Endothelial cell of umbilical vein (primary cell): ENCODE measurements around the gene CCDC183. TPM values are rescaled to one million over a fixed set of nuclear protein-coding genes. Genes with fewer than 3 reads are reported as not detected.

ENCODE experiments used
- BruUV-seq: library from RNA; stranded (reverse); fragments of 400-500 nt; replicated peaks from 2 replicates; lab custom pipeline; 2021; lab: Mats Ljungman, UMichigan
- CTCF ChIA-PET: fragments of 300-600, 350-600 bp; sonication (Branson Sonifier 250); formaldehyde crosslinking; loops from one replicate; lab custom pipeline; 2021; ENCODE audit warnings: antibody characterized with exemption, inconsistent platforms; lab: Charles Lee
- POLR2A ChIA-PET: fragments of 300-600, 350-600 bp; sonication (Branson Sonifier 250); formaldehyde crosslinking; loops from one replicate; lab custom pipeline; 2021; ENCODE audit warnings: antibody characterized with exemption, inconsistent platforms; lab: Charles Lee
- DNase-seq: peaks from one replicate; pipeline ENCODE4 v3.0.0-alpha.2; 2011; ENCODE audit warnings: low read depth, low spot score
- FAIRE-seq: peaks from 2 replicates; lab custom pipeline; 2011; peaks lifted over from hg19 to GRCh38; lab: Jason Lieb, UNC
- H2AFZ ChIP-seq: 2 replicates; pipeline ENCODE4 v1.6.0; 2012; ENCODE audit warnings: low read depth, low read length, control low read depth, inconsistent platforms
- H3K27ac ChIP-seq: 2 replicates; pipeline ENCODE4 v1.5.1; 2011; ENCODE audit warnings: low read depth, mild to moderate bottlenecking, control low read depth, low read length, moderate library complexity; ENCODE audit not compliant: insufficient read depth
- H3K27me3 ChIP-seq, 2 experiments: 2 replicates each; pipeline versions ENCODE4 v1.6.0 to v1.6.1; 2011; ENCODE audit warnings: low read length in 2 of 2, mixed read lengths in 1 of 2; ENCODE audit not compliant: control insufficient read depth in 2 of 2, insufficient read depth in 2 of 2
- H3K36me3 ChIP-seq, 2 experiments: 2 replicates in 1 of 2; 3 replicates in 1 of 2; pipeline ENCODE4 v1.5.1; 2011; ENCODE audit warnings: low read length in 2 of 2, mild to moderate bottlenecking in 1 of 2, moderate library complexity in 1 of 2; ENCODE audit not compliant: control insufficient read depth in 2 of 2, insufficient read depth in 2 of 2; ENCODE audit errors: extremely low read depth in 1 of 2
- H3K4me1 ChIP-seq: 3 replicates; pipeline ENCODE4 v1.5.1; 2011; ENCODE audit warnings: mild to moderate bottlenecking, low read length; ENCODE audit not compliant: control insufficient read depth, insufficient read depth; ENCODE audit errors: extremely low read depth
- H3K4me2 ChIP-seq: 2 replicates; pipeline ENCODE4 v1.6.1; 2011; ENCODE audit warnings: low read length, control low read depth, mixed read lengths; ENCODE audit not compliant: insufficient read depth
- H3K4me3 ChIP-seq, 3 experiments: fragments of 200-600 bp in 1 of 3; sonication (generic), shearing (Covaris generic) in 1 of 3; replicated peaks in 1 of 3; 2 replicates each; pipeline ENCODE4 v1.5.1; 2011 to 2016; ENCODE audit warnings: control low read depth in 3 of 3, low read length in 3 of 3, mild to moderate bottlenecking in 2 of 3, inconsistent platforms in 1 of 3, low read depth in 1 of 3, moderate library complexity in 1 of 3; ENCODE audit not compliant: insufficient read depth in 1 of 3
- H3K79me2 ChIP-seq: 2 replicates; pipeline ENCODE4 v1.6.0; 2012; ENCODE audit warnings: low read length, inconsistent platforms; ENCODE audit not compliant: control insufficient read depth, insufficient read depth
- H3K9ac ChIP-seq: replicated peaks from 2 replicates; pipeline ENCODE3; 2011; ENCODE audit warnings: low read length, control low read depth; ENCODE audit not compliant: insufficient read depth; ENCODE audit errors: extremely low read depth
- H3K9me1 ChIP-seq: replicated peaks from 3 replicates; pipeline ENCODE4 v1.6.0; 2011; ENCODE audit warnings: mild to moderate bottlenecking, low read length; ENCODE audit not compliant: control insufficient read depth, insufficient read depth; ENCODE audit errors: extremely low read depth
- H3K9me3 ChIP-seq: replicated peaks from 2 replicates; pipeline ENCODE4 v1.5.1; 2012; ENCODE audit warnings: low read length, inconsistent platforms; ENCODE audit not compliant: control insufficient read depth, insufficient read depth
- H4K20me1 ChIP-seq: replicated peaks from 2 replicates; pipeline ENCODE3; 2011; ENCODE audit warnings: mild to moderate bottlenecking, low read length; ENCODE audit not compliant: control insufficient read depth, insufficient read depth; ENCODE audit errors: extremely low read depth
- EZH2 ChIP-seq: IDR thresholded peaks from 2 replicates; pipeline ENCODE4 v1.6.1; 2012; ENCODE audit warnings: borderline replicate concordance, low read depth, mild to moderate bottlenecking, moderate library complexity, low read length, inconsistent platforms; ENCODE audit not compliant: severe bottlenecking
- FOS ChIP-seq: IDR thresholded peaks from 2 replicates; pipeline ENCODE4 v1.6.1; 2011; ENCODE audit warnings: mild to moderate bottlenecking, low read length, moderate library complexity, borderline replicate concordance; ENCODE audit not compliant: insufficient read depth
- GATA2 ChIP-seq: IDR thresholded peaks from 2 replicates; pipeline ENCODE4 v1.7.0; 2011; ENCODE audit warnings: low read depth, mild to moderate bottlenecking, moderate library complexity, mixed read lengths, low read length; ENCODE audit not compliant: insufficient read length, insufficient read depth
- JUN ChIP-seq: IDR thresholded peaks from 2 replicates; pipeline ENCODE4 v1.6.1; 2011; ENCODE audit warnings: borderline replicate concordance, low read depth; ENCODE audit not compliant: insufficient read length, insufficient read depth
- MAX ChIP-seq: IDR thresholded peaks from 2 replicates; pipeline ENCODE4 v1.6.1; 2011; ENCODE audit not compliant: insufficient read depth, insufficient read length
- MYC ChIP-seq: IDR thresholded peaks from one replicate; pipeline ENCODE4 v1.6.1; 2011; ENCODE audit warnings: mild to moderate bottlenecking, low read depth, low read length
- POLR2A ChIP-seq: IDR thresholded peaks from 2 replicates; pipeline ENCODE4 v1.6.1; 2012; ENCODE audit warnings: low read depth, mild to moderate bottlenecking, control low read depth, low read length
- POLR2AphosphoS5 ChIP-seq: IDR thresholded peaks from 2 replicates; pipeline ENCODE4 v1.6.1; 2012; ENCODE audit warnings: low read depth, mild to moderate bottlenecking, control low read depth, low read length, moderate library complexity; ENCODE audit not compliant: insufficient read depth
- dilution Hi-C: fragments of 300-500 bp; cut with MboI; formaldehyde crosslinking; loops from one replicate; pipeline ENCODE4 v1.15.0; 2019; ENCODE audit warnings: low sequenced_read_pairs; ENCODE audit not compliant: extremely low pct_ligation_motif_present
- intact Hi-C: fragments of 100-400 bp; cut with micrococcal nuclease; formaldehyde crosslinking; loops from one replicate; pipeline ENCODE4 v1.10.0; 2022
- polyA plus RNA-seq, 4 experiments: library from polyadenylated mRNA; depleted of rRNA in 3 of 4; stranded (reverse) in 3 of 4; unstranded in 1 of 4; fragments of >200 nt; gene quantifications; 2 replicates each; pipeline versions ENCODE4 v1.2.1 to v1.2.3, GENCODE V29; 2011 to 2012; ENCODE audit warnings: missing spikeins in 1 of 4
- total RNA-seq: library from RNA; stranded (reverse); gene quantifications from 2 replicates; pipeline ENCODE4 v1.2.3, GENCODE V29; 2021
- TF ChIP-seq, protein P1 (sequence below), 2 donors: IDR thresholded peaks; 1 replicate in 1 of 2; 2 replicates in 1 of 2; pipeline ENCODE4 v1.5.1; 2011; ENCODE audit warnings: low read length in 2 of 2, mild to moderate bottlenecking in 2 of 2, moderate library complexity in 2 of 2, control low read depth in 1 of 2, inconsistent platforms in 1 of 2, low read depth in 1 of 2; ENCODE audit not compliant: insufficient read depth in 1 of 2; ENCODE audit errors: extremely low read depth in 1 of 2

CCDC183 gene
- total and polyA plus RNA-seq, 2 donors (not counting 3 experiments of a cell fraction or from before 2014, with no cell fraction given), result 0.50 TPM; not detected in 1

DNA sequence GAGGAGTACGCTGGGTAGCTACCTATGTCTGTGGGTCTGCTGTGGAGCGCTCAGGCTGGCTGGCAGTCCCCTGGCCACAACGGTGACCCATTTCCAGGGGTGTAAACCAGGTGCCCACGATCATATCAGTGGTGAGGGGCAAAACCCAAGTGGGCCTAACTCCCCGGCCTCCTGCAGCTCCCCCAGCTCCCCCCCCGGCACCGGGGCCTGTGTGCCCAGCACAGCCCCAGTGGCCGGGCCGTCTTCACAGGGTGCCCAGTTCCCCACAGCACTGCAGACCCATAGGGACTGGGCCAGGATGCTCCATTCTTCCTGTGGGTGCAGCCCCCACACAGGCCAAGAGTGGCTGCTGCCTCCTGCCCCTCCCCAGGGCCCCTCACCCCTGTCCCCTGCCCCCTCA, 37.1 kb upstream of the CCDC183 start:
- no peaks in the 10 kb centered on the region for H3K9me3 ChIP-seq
- POLR2A ChIA-PET, result no interaction called here
- CTCF ChIA-PET, result interaction anchor here (1.3 kb wide), 1 partner anchor 31 kb away, joined by 10 read pairs; no protein-coding TSS in a partner anchor
- no peak overlapping the region for H2AFZ ChIP-seq
- no peak overlapping the region for H3K4me3 ChIP-seq
- dilution Hi-C loops, result no loop called here
- no peak overlapping the region for H3K27ac ChIP-seq
- intact Hi-C loops, result no loop called here
- H4K20me1 ChIP-seq, result no peaks in the 10 kb centered on the region
- no peaks in the 10 kb centered on the region for H3K9me1 ChIP-seq
- BruUV-seq, result no TSS peak
- no peaks in the 10 kb centered on the region for H3K36me3 ChIP-seq
- H3K79me2 ChIP-seq, result no peaks in the 10 kb centered on the region
- no peaks in the 10 kb centered on the region for H3K27me3 ChIP-seq
- no peak for DNase-seq
- FAIRE-seq, result no peak
- H3K9ac ChIP-seq, result no peak overlapping the region
- no peaks in the 10 kb centered on the region for H3K4me1 ChIP-seq
- no peak overlapping the region for H3K4me2 ChIP-seq
- no peak for TF ChIP-seq POLR2A
- no peak for TF ChIP-seq FOS
- no peak for TF ChIP-seq JUN
- TF ChIP-seq MYC, result no peak
- TF ChIP-seq, protein P1, sequence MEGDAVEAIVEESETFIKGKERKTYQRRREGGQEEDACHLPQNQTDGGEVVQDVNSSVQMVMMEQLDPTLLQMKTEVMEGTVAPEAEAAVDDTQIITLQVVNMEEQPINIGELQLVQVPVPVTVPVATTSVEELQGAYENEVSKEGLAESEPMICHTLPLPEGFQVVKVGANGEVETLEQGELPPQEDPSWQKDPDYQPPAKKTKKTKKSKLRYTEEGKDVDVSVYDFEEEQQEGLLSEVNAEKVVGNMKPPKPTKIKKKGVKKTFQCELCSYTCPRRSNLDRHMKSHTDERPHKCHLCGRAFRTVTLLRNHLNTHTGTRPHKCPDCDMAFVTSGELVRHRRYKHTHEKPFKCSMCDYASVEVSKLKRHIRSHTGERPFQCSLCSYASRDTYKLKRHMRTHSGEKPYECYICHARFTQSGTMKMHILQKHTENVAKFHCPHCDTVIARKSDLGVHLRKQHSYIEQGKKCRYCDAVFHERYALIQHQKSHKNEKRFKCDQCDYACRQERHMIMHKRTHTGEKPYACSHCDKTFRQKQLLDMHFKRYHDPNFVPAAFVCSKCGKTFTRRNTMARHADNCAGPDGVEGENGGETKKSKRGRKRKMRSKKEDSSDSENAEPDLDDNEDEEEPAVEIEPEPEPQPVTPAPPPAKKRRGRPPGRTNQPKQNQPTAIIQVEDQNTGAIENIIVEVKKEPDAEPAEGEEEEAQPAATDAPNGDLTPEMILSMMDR (IDR thresholded peaks at IDR 0.05; ENCODE audit: extremely low read depth in 1 of 2, insufficient read depth in 1 of 2, low read depth in 1 of 2, low read length in 2 of 2), result no peak
- no peak for TF ChIP-seq GATA2
- TF ChIP-seq POLR2AphosphoS5, result no peak
- no peak for TF ChIP-seq EZH2
- TF ChIP-seq MAX, result no peak
